Gastrocnemius medialis (tissue), 4 donors: ENCODE results near the gene SPATA46. TPM values are rescaled to one million over a fixed set of nuclear protein-coding genes. Genes with fewer than 3 reads are reported as not detected.

Source experiments
- ATAC-seq, 2 donors: fragments of 150-250 bp; one replicate each; pipeline ENCODE4 v1.9.1; 2016
- DNase-seq, 2 donors: peaks; one replicate each; pipeline ENCODE4 v3.0.0-alpha.2; 2019
- H3K27ac ChIP-seq, 4 donors: fragments of 200-600 bp; sonication (generic); 1 replicate in 1 of 4; 2 replicates in 3 of 4; pipeline ENCODE4 v1.5.1; 2016 to 2018; ENCODE audit warnings: mild to moderate bottlenecking in 2 of 4, moderate library complexity in 1 of 4
- H3K27me3 ChIP-seq, 3 donors: fragments of 200-600 bp; sonication (generic) in 2 of 3; 1 replicate in 1 of 3; 2 replicates in 2 of 3; pipeline versions ENCODE4 v1.5.1 to v1.6.0; 2016 to 2019; ENCODE audit warnings: mild to moderate bottlenecking in 1 of 3, moderate library complexity in 1 of 3
- H3K36me3 ChIP-seq, 2 donors: fragments of 200-600 bp; sonication (generic) in 1 of 2; one replicate each; pipeline ENCODE4 v1.5.1; 2017 to 2018
- H3K4me1 ChIP-seq, 2 donors: fragments of 200-600 bp; sonication (generic) in 1 of 2; one replicate each; pipeline ENCODE4 v1.5.1; 2016 to 2017; ENCODE audit warnings: mild to moderate bottlenecking in 2 of 2
- H3K4me3 ChIP-seq, 4 donors: fragments of 200-600 bp; sonication (generic) in 3 of 4; 1 replicate in 1 of 4; 2 replicates in 3 of 4; pipeline ENCODE4 v1.5.1; 2016 to 2019; ENCODE audit warnings: mild to moderate bottlenecking in 2 of 4
- H3K9me3 ChIP-seq, 3 donors: fragments of 200-600 bp; sonication (generic) in 2 of 3; 1 replicate in 1 of 3; 2 replicates in 2 of 3; pipeline ENCODE4 v1.5.1; 2016 to 2019
- CTCF ChIP-seq, 5 experiments: fragments of 450-650 bp in 3 of 5; fragments of 200-600 bp in 2 of 5; sonication (generic) in 2 of 5; IDR thresholded peaks in 4 of 5; conservative IDR thresholded peaks in 1 of 5; 1 replicate in 4 of 5; 2 replicates in 1 of 5; pipeline ENCODE4 v1.5.1; 2016 to 2019; ENCODE audit warnings: antibody characterized with exemption in 5 of 5, mild to moderate bottlenecking in 3 of 5, moderate library complexity in 3 of 5
- POLR2A ChIP-seq, 2 donors: fragments of 450-650 bp; IDR thresholded peaks; one replicate each; pipeline ENCODE4 v1.6.1; 2017; ENCODE audit warnings: antibody characterized with exemption in 2 of 2, mild to moderate bottlenecking in 2 of 2, moderate library complexity in 2 of 2
- in situ Hi-C, 4 donors: fragments of 200-750 bp; cut with MboI; loops; one replicate each; pipeline versions ENCODE4 v1.15.0 to v1.8.0; 2017; ENCODE audit warnings: low sequenced_read_pairs in 4 of 4
- intact Hi-C: fragments of 100-400 bp; cut with DNase I; formaldehyde crosslinking; loops from one replicate; pipeline ENCODE4 v1.15.1; 2023; ENCODE audit warnings: low total_unique reads
- total RNA-seq, 4 donors: library from RNA; depleted of rRNA; stranded (reverse); fragments of >200 nt; gene quantifications; one replicate each; pipeline versions ENCODE4 v1.1.0 to v1.2.3, GENCODE V29; 2016

SPATA46 gene
- total RNA-seq, 4 donors from 2014 or later = 1.7 TPM; not detected in 3

- ATAC-seq (no peak), DNase-seq (no peak)
- H3K27ac ChIP-seq = no peak overlapping the region
- H3K4me1 ChIP-seq = no peaks in the 10 kb centered on the region
- H3K9me3 ChIP-seq = no peaks in the 10 kb centered on the region
- intact Hi-C loops = no loop called here
- TF ChIP-seq POLR2A (IDR thresholded peaks at IDR 0.05) (no peak), CTCF (IDR thresholded peaks at IDR 0.05 in 4 of 5, conservative IDR thresholded peaks at IDR 0.05 in 1 of 5) (no peak)
- no peaks in the 10 kb centered on the region for H3K36me3 ChIP-seq
- no peak overlapping the region for H3K4me3 ChIP-seq
- no peaks in the 10 kb centered on the region for H3K27me3 ChIP-seq
- in situ Hi-C loops = no loop called here
These were observed 1.2 kb downstream of the SPATA46 start for GRCh38 chr1:162375463-162375862.

- intact Hi-C loops = no loop called here
- TF ChIP-seq CTCF (IDR thresholded peaks at IDR 0.05 in 4 of 5, conservative IDR thresholded peaks at IDR 0.05 in 1 of 5) (no peak), POLR2A (IDR thresholded peaks at IDR 0.05) (no peak)
These were observed 2.2 kb downstream of the SPATA46 start for GRCh38 chr1:162374406-162374805.

GRCh38 chr1:162373541-162374260, 3.0 kb downstream of the SPATA46 start:
- Histone ChIP-seq H3K4me1 (no peaks in the 10 kb centered on the region), H3K27me3 (no peaks in the 10 kb centered on the region), H3K9me3 (no peaks in the 10 kb centered on the region), H3K27ac (no peak overlapping the region), H3K4me3 (no peak overlapping the region), H3K36me3 (no peaks in the 10 kb centered on the region)
- intact Hi-C loops = no loop called here
- in situ Hi-C loops = no loop called here
- DNase-seq (no peak), ATAC-seq (no peak)
- TF ChIP-seq POLR2A (IDR thresholded peaks at IDR 0.05) = no peak
- no peak for TF ChIP-seq CTCF (IDR thresholded peaks at IDR 0.05 in 4 of 5, conservative IDR thresholded peaks at IDR 0.05 in 1 of 5)

More at GRCh38 chr1:162374406-162374805, 2.2 kb downstream of the SPATA46 start:
- ATAC-seq (no peak), DNase-seq (no peak)
- in situ Hi-C loops = no loop called here
- H3K27ac ChIP-seq = no peak overlapping the region
- H3K4me1 ChIP-seq = no peaks in the 10 kb centered on the region
- H3K27me3 ChIP-seq = no peaks in the 10 kb centered on the region
- H3K4me3 ChIP-seq = no peak overlapping the region
- H3K9me3 ChIP-seq = no peaks in the 10 kb centered on the region
- no peaks in the 10 kb centered on the region for H3K36me3 ChIP-seq

GRCh38 chr1:162373072-162373427, 3.6 kb downstream of the SPATA46 start:
- in situ Hi-C loops = no loop called here
- Histone ChIP-seq H3K4me1 (no peaks in the 10 kb centered on the region), H3K36me3 (no peaks in the 10 kb centered on the region), H3K4me3 (no peak overlapping the region), H3K9me3 (no peaks in the 10 kb centered on the region), H3K27me3 (no peaks in the 10 kb centered on the region), H3K27ac (no peak overlapping the region)
- TF ChIP-seq CTCF (IDR thresholded peaks at IDR 0.05 in 4 of 5, conservative IDR thresholded peaks at IDR 0.05 in 1 of 5) (no peak), POLR2A (IDR thresholded peaks at IDR 0.05) (no peak)
- ATAC-seq (no peak), DNase-seq (no peak)
- intact Hi-C loops = no loop called here
